PFSK-1 (cell line): ENCODE data around the gene LBHD2.

Source experiments
- POLR2AphosphoS5 ChIP-seq: IDR thresholded peaks from 2 replicates; pipeline ENCODE4 v1.6.1; 2012; ENCODE audit warnings: low read depth, mild to moderate bottlenecking, control low read depth, low read length, moderate library complexity
- REST ChIP-seq, 2 experiments: IDR thresholded peaks; 2 replicates each; pipeline versions ENCODE4 v1.6.1 to v1.8.0; 2011 to 2012; ENCODE audit warnings: low read depth in 2 of 2, low read length in 2 of 2, control low read depth in 1 of 2, inconsistent platforms in 1 of 2, mild to moderate bottlenecking in 1 of 2, moderate library complexity in 1 of 2; ENCODE audit not compliant: insufficient read depth in 1 of 2
- SIN3A ChIP-seq: IDR thresholded peaks from 2 replicates; pipeline ENCODE4 v1.6.1; 2012; ENCODE audit warnings: mild to moderate bottlenecking, low read length, moderate library complexity, borderline replicate concordance; ENCODE audit not compliant: insufficient read depth

- TF ChIP-seq POLR2AphosphoS5: no peak
- no peak for TF ChIP-seq SIN3A
- no peak for TF ChIP-seq REST (IDR thresholded peaks at IDR 0.05; ENCODE audit: insufficient read depth in 1 of 2, low read depth in 2 of 2, low read length in 2 of 2)
Observed at GRCh38 chr14:103099733-103100280, 15.8 kb downstream of the LBHD2 start.
